HEK293T (cell line): ENCODE measurements around the gene SMPD3.

ENCODE experiments used
- BHLHE40 ChIP-seq: fragments of 450-650 bp; IDR thresholded peaks from 2 replicates; pipeline ENCODE4 v1.6.1; 2016; ENCODE audit warnings: mild to moderate bottlenecking, moderate library complexity, borderline replicate concordance
- FOXK2 ChIP-seq: fragments of 450-650 bp; IDR thresholded peaks from 2 replicates; pipeline ENCODE4 v1.6.1; 2016; ENCODE audit warnings: mild to moderate bottlenecking
- FOXM1 ChIP-seq: fragments of 450-650 bp; IDR thresholded peaks from 2 replicates; pipeline ENCODE4 v1.6.1; 2017; ENCODE audit warnings: mild to moderate bottlenecking, borderline replicate concordance
- HDGF ChIP-seq: fragments of 450-650 bp; IDR thresholded peaks from 2 replicates; pipeline ENCODE4 v1.6.1; 2017; ENCODE audit warnings: antibody characterized with exemption, borderline replicate concordance
- L3MBTL2 ChIP-seq: fragments of 450-650 bp; conservative IDR thresholded peaks from 2 replicates; pipeline ENCODE4 v1.6.1; 2016; ENCODE audit warnings: mild to moderate bottlenecking
- LEF1 ChIP-seq: fragments of 450-650 bp; IDR thresholded peaks from 2 replicates; pipeline ENCODE4 v1.6.1; 2017; ENCODE audit warnings: mild to moderate bottlenecking, borderline replicate concordance
- NFRKB ChIP-seq: fragments of 450-650 bp; IDR thresholded peaks from 2 replicates; pipeline ENCODE4 v1.6.1; 2016; ENCODE audit warnings: mild to moderate bottlenecking, moderate library complexity
- SP1 ChIP-seq: fragments of 450-650 bp; IDR thresholded peaks from 2 replicates; pipeline ENCODE4 v1.6.1; 2017
- SUZ12 ChIP-seq: fragments of 450-650 bp; IDR thresholded peaks from 2 replicates; pipeline ENCODE4 v1.6.1; 2016; ENCODE audit warnings: mild to moderate bottlenecking
- ZNF384 ChIP-seq: fragments of 450-650 bp; IDR thresholded peaks from 2 replicates; pipeline ENCODE4 v1.6.1; 2016

DNA sequence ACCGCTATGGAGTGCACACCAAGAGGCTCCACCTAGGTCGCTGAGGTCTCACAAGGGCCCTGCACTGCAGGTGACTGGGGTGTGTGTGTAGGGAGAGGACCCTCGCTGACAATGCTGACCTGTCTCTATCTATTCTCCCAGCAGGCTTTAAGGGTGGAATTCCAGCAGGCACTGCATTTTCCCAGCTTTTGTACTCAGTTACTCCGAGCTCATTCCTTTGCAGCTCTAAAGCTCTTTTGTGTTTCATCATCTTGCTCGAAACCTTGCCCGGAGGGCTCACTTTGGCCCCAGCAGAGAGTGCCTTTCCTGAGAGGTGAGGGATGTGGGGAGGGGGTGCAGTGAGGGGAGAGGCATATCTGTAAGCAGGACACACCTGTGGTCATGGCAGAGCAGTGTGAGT lies 39.3 kb downstream of the SMPD3 start:
- no peak for TF ChIP-seq BHLHE40
- TF ChIP-seq FOXK2 = no peak
- no peak for TF ChIP-seq LEF1
- no peak for TF ChIP-seq SP1
- no peak for TF ChIP-seq FOXM1
- no peak for TF ChIP-seq NFRKB
- TF ChIP-seq HDGF = no peak
- no peak for TF ChIP-seq L3MBTL2
- no peak for TF ChIP-seq SUZ12
- TF ChIP-seq ZNF384 = no peak
